Neuronal stem cell (in vitro differentiated cells): ENCODE measurements around the gene POMP.

Experiments used
- DNase-seq: peaks from one replicate; pipeline ENCODE4 v3.0.0-alpha.2; 2013; ENCODE audit warnings: low spot score
- H2AFZ ChIP-seq: one replicate; pipeline ENCODE4 v1.6.1; 2013; ENCODE audit warnings: mild to moderate bottlenecking, low read length, inconsistent platforms
- H2AK5ac ChIP-seq: 2 replicates; pipeline ENCODE4 v1.6.1; 2013; ENCODE audit warnings: low read depth, mild to moderate bottlenecking, inconsistent platforms, low read length, moderate library complexity, mixed read lengths
- H2BK120ac ChIP-seq: 2 replicates; pipeline ENCODE4 v1.6.1; 2013; ENCODE audit warnings: low read depth, mild to moderate bottlenecking, inconsistent platforms, low read length, moderate library complexity, mixed read lengths
- H2BK12ac ChIP-seq: one replicate; pipeline ENCODE4 v1.6.1; 2013; ENCODE audit warnings: low read length, inconsistent platforms
- H2BK15ac ChIP-seq: 2 replicates; pipeline ENCODE4 v1.6.1; 2013; ENCODE audit warnings: mild to moderate bottlenecking, low read length, inconsistent platforms, mixed read lengths
- H2BK5ac ChIP-seq: one replicate; pipeline ENCODE4 v1.6.1; 2013; ENCODE audit warnings: inconsistent platforms, mild to moderate bottlenecking, low read length, moderate library complexity
- H3K14ac ChIP-seq: one replicate; pipeline ENCODE4 v1.6.1; 2013; ENCODE audit warnings: low read length, inconsistent platforms
- H3K18ac ChIP-seq: 2 replicates; pipeline ENCODE4 v1.6.1; 2013; ENCODE audit warnings: low read length, inconsistent platforms
- H3K23ac ChIP-seq: 2 replicates; pipeline ENCODE4 v1.6.1; 2013; ENCODE audit warnings: low read depth, mild to moderate bottlenecking, mixed read lengths, low read length, inconsistent platforms; ENCODE audit not compliant: poor library complexity
- H3K27ac ChIP-seq: replicated peaks from 3 replicates; pipeline ENCODE4 v1.5.1; 2013; ENCODE audit warnings: low read length, inconsistent platforms
- H3K27me3 ChIP-seq, 3 experiments: 2 replicates each; pipeline ENCODE4 v1.6.1; 2013; ENCODE audit warnings: low read length in 3 of 3, mild to moderate bottlenecking in 2 of 3, inconsistent platforms in 1 of 3, low read depth in 1 of 3, mixed read lengths in 1 of 3, moderate library complexity in 1 of 3; ENCODE audit not compliant: control insufficient read depth in 3 of 3, insufficient read depth in 3 of 3
- H3K36me3 ChIP-seq, 2 donors: replicated peaks in 1 of 2; 2 replicates each; pipeline ENCODE4 v1.6.1; 2013; ENCODE audit warnings: low read length in 2 of 2; ENCODE audit not compliant: control insufficient read depth in 2 of 2, insufficient read depth in 2 of 2
- H3K4ac ChIP-seq: 2 replicates; pipeline ENCODE4 v1.6.1; 2013; ENCODE audit warnings: inconsistent platforms, mild to moderate bottlenecking, low read length, moderate library complexity
- H3K4me1 ChIP-seq, 2 donors: 1 replicate in 1 of 2; 2 replicates in 1 of 2; pipeline ENCODE4 v1.6.1; 2013; ENCODE audit warnings: low read length in 2 of 2, low read depth in 1 of 2; ENCODE audit not compliant: control insufficient read depth in 2 of 2, insufficient read depth in 1 of 2
- H3K4me2 ChIP-seq: one replicate; pipeline ENCODE4 v1.6.1; 2013; ENCODE audit warnings: mild to moderate bottlenecking, low read length, inconsistent platforms; ENCODE audit not compliant: insufficient read depth, poor library complexity, severe bottlenecking
- H3K4me3 ChIP-seq, 2 donors: 2 replicates each; pipeline ENCODE4 v1.5.1; 2013; ENCODE audit warnings: low read length in 2 of 2, mild to moderate bottlenecking in 2 of 2, inconsistent platforms in 1 of 2, moderate library complexity in 1 of 2
- H3K79me1 ChIP-seq: one replicate; pipeline ENCODE4 v1.6.1; 2013; ENCODE audit warnings: low read depth, mild to moderate bottlenecking, inconsistent platforms, low read length, moderate library complexity
- H3K9ac ChIP-seq: one replicate; pipeline ENCODE4 v1.6.1; 2013; ENCODE audit warnings: mild to moderate bottlenecking, low read depth, low read length, inconsistent platforms; ENCODE audit not compliant: poor library complexity
- H3K9me3 ChIP-seq, 2 donors: replicated peaks in 1 of 2; 2 replicates each; pipeline versions ENCODE3 to v1.6.1; 2013; ENCODE audit warnings: low read length in 2 of 2, mild to moderate bottlenecking in 2 of 2, inconsistent platforms in 1 of 2, low read depth in 1 of 2, mixed read lengths in 1 of 2, moderate library complexity in 1 of 2; ENCODE audit not compliant: control insufficient read depth in 2 of 2, insufficient read depth in 1 of 2
- H4K8ac ChIP-seq: one replicate; pipeline ENCODE4 v1.6.1; 2013; ENCODE audit warnings: low read depth, mild to moderate bottlenecking, inconsistent platforms, low read length, moderate library complexity
- H4K91ac ChIP-seq: one replicate; pipeline ENCODE4 v1.6.1; 2013; ENCODE audit warnings: low read length, low read depth, mild to moderate bottlenecking, inconsistent platforms; ENCODE audit not compliant: poor library complexity
- WGBS, 2 donors: extraction: QIAGEN DNeasy Blood & Tissue Kit; methylation state at CpG; one replicate each; pipeline ENCODE4 v1.1.7; 2013; ENCODE audit warnings: missing lambda C conversion rate in 2 of 2, mixed read lengths in 1 of 2; ENCODE audit not compliant: insufficient read length in 2 of 2, insufficient replicate concordance in 1 of 2; ENCODE audit errors: extremely low coverage in 2 of 2; 5-methylcytosine and 5-hydroxymethylcytosine counted together

Gene POMP

GRCh38 chr13:28714651-28715050 lies 55.7 kb downstream of the POMP start:
- Histone ChIP-seq H2BK15ac (no peak overlapping the region), H3K27ac (no peak overlapping the region), H3K4me3 (no peak overlapping the region), H3K9ac (no peak overlapping the region), H2BK120ac (no peak overlapping the region), H2BK5ac (no peak overlapping the region), H3K4me2 (no peak overlapping the region), H2BK12ac (no peak overlapping the region), H3K36me3 (no peaks in the 10 kb centered on the region), H3K27me3 (peaks cover 0 to 41% (median 19%) of the 10 kb centered on the region in 3 experiments), H4K91ac (no peak overlapping the region), H3K14ac (no peak overlapping the region), H3K4ac (no peak overlapping the region), H4K8ac (no peak overlapping the region), H3K9me3 (no peaks in the 10 kb centered on the region), H2AFZ (no peak overlapping the region), H3K23ac (no peak overlapping the region), H3K18ac (no peak overlapping the region), H3K79me1 (no peaks in the 10 kb centered on the region), H3K4me1 (peaks cover 0 to 1% of the 10 kb centered on the region in 2 donors), H2AK5ac (no peak overlapping the region)
- DNase-seq: no peak
- WGBS, 2 donors: no CpG with 5 or more reads among the region's 1 CpG

- no peak overlapping the region for H3K9ac ChIP-seq
- no peak overlapping the region for H2BK5ac ChIP-seq
- no peak overlapping the region for H2BK120ac ChIP-seq
- H3K4me3 ChIP-seq: no peak overlapping the region
- no peak overlapping the region for H3K14ac ChIP-seq
- no peaks in the 10 kb centered on the region for H3K36me3 ChIP-seq
- no peaks in the 10 kb centered on the region for H3K9me3 ChIP-seq
- no peak overlapping the region for H4K8ac ChIP-seq
- H4K91ac ChIP-seq: no peak overlapping the region
- H3K4me1 ChIP-seq: peaks cover 0 to 1% of the 10 kb centered on the region in 2 donors
- no CpG with 5 or more reads among the region's 8 CpGs for WGBS, 2 donors
- peaks cover 0 to 43% (median 19%) of the 10 kb centered on the region in 3 experiments for H3K27me3 ChIP-seq
- H2BK15ac ChIP-seq: no peak overlapping the region
- H3K18ac ChIP-seq: no peak overlapping the region
- no peak overlapping the region for H3K4ac ChIP-seq
- no peaks in the 10 kb centered on the region for H3K79me1 ChIP-seq
- H2BK12ac ChIP-seq: no peak overlapping the region
- no peak for DNase-seq
- H3K4me2 ChIP-seq: no peak overlapping the region
- no peak overlapping the region for H3K23ac ChIP-seq
- H3K27ac ChIP-seq: no peak overlapping the region
- no peak overlapping the region for H2AFZ ChIP-seq
- H2AK5ac ChIP-seq: no peak overlapping the region
Observed at GRCh38 chr13:28716511-28716910, 57.6 kb downstream of the POMP start.

GRCh38 chr13:28717170-28717569 lies 58.2 kb downstream of the POMP start:
- no peak overlapping the region for H4K91ac ChIP-seq
- H3K27ac ChIP-seq: no peak overlapping the region

GRCh38 chr13:28718196-28718542 lies 59.2 kb downstream of the POMP start:
- no peak overlapping the region for H2BK15ac ChIP-seq
- no peak for DNase-seq
- peak overlapping the region; percentile 23 for H3K14ac ChIP-seq
- no peaks in the 10 kb centered on the region for H3K9me3 ChIP-seq
- no peak overlapping the region for H4K91ac ChIP-seq
- peaks cover 0 to 37% (median 19%) of the 10 kb centered on the region in 3 experiments for H3K27me3 ChIP-seq
- peak overlapping the region; percentile 86 for H3K18ac ChIP-seq
- no peak overlapping the region for H2BK12ac ChIP-seq
- H3K23ac ChIP-seq: no peak overlapping the region
- H2BK5ac ChIP-seq: no peak overlapping the region
- H2BK120ac ChIP-seq: no peak overlapping the region
- H2AK5ac ChIP-seq: no peak overlapping the region
- peak overlapping the region; percentile 93 for H2AFZ ChIP-seq
- peak overlapping the region; percentile 85 for H3K9ac ChIP-seq
- no peaks in the 10 kb centered on the region for H3K36me3 ChIP-seq
- H3K4me1 ChIP-seq: peaks cover 0 to 1% of the 10 kb centered on the region in 2 donors
- WGBS, 2 donors: no CpG with 5 or more reads among the region's 10 CpGs
- H3K27ac ChIP-seq: no peak overlapping the region
- H3K4me3 ChIP-seq: peak overlapping the region; percentile 50 to 86
- no peak overlapping the region for H3K4ac ChIP-seq
- peak overlapping the region; percentile 99 for H3K4me2 ChIP-seq
- H3K79me1 ChIP-seq: no peaks in the 10 kb centered on the region
- H4K8ac ChIP-seq: no peak overlapping the region

More at GRCh38 chr13:28717170-28717569, 58.2 kb downstream of the POMP start:
- Histone ChIP-seq H3K4me2 (no peak overlapping the region), H3K27me3 (peaks cover 0 to 43% (median 19%) of the 10 kb centered on the region in 3 experiments), H3K9ac (no peak overlapping the region), H2AK5ac (no peak overlapping the region), H2AFZ (no peak overlapping the region), H2BK12ac (no peak overlapping the region), H2BK120ac (no peak overlapping the region), H2BK15ac (no peak overlapping the region), H3K23ac (no peak overlapping the region), H3K36me3 (no peaks in the 10 kb centered on the region), H3K4ac (no peak overlapping the region), H3K14ac (no peak overlapping the region), H3K79me1 (no peaks in the 10 kb centered on the region), H2BK5ac (no peak overlapping the region), H3K4me1 (peaks cover 0 to 1% of the 10 kb centered on the region in 2 donors), H4K8ac (no peak overlapping the region), H3K9me3 (no peaks in the 10 kb centered on the region), H3K18ac (no peak overlapping the region), H3K4me3 (no peak overlapping the region)
- no peak for DNase-seq
- WGBS, 2 donors: no CpG with 5 or more reads among the region's 3 CpGs
